ENCODE data around the gene FLAD1.

FLAD1 gene

DNA sequence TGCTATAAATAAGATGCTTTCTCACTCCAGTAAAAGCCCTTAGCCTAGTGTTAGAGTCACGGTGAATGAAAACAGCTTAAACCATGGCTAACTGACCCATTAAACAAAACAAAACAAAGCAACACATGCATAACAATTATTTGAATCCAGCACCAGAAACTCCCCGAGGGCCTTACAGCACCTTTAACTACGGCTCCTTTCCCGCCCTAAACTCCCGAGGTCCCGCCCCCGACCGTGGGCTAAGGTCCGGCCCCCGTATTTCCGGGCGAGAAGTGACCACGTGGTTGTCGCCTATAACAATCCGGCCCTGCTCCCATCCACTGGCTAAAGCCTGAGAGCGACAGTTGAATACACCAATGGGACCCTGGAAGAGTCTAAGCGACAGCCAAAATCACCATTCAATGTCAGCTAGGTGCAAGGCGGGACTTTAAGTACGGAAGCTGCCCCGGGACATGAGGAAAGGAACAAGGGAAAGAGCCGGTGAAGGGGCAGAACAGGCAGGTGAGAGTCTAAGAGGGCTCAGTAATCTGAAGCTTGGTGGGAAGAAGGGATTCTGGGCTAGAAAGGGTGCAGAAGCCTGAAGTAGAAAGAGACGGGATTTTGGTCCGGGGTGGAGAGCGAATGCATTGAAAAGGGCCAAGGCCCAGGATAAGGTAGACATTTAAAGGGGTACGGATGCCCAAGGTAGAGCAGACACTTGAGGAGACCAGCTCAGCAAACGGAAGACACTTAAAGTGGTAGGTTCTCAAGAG is at the start of gene FLAD1:
TSS of gene FLAD1 (plus strand) at position 448 of the 752 bp plus-strand sequence. CDS start 351 bp downstream, outside the sequence.
- peak; percentile 100 for DNase-seq

DNA sequence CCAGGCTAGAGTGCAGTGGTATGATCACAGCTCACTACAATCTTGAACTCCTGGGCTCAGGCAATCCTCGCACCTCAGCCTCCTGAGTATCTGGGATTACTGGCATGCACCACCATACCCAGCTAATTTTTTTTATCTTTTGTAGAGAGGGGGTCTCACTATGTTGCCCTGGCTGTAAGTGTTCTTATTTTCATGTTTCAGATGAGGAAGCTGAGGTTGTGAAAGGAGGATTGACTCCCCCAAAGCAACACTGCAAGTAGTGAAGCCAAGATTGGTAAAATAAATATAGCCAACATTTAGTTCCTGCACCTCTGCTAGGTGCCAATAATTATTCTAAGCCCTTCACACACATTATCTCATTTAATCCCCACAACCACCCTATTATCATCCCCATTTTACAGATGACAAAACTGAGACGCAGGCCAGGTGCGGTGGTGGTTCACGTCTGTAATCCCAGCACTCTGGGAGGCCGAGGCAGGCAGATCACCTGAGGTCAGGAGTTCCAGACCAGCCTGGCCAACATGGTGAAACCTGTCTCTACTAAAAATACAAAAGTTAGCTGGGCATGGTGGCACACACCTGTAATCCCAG is 48.7 kb upstream of the FLAD1 start:
- DNase-seq = no peak

DNA sequence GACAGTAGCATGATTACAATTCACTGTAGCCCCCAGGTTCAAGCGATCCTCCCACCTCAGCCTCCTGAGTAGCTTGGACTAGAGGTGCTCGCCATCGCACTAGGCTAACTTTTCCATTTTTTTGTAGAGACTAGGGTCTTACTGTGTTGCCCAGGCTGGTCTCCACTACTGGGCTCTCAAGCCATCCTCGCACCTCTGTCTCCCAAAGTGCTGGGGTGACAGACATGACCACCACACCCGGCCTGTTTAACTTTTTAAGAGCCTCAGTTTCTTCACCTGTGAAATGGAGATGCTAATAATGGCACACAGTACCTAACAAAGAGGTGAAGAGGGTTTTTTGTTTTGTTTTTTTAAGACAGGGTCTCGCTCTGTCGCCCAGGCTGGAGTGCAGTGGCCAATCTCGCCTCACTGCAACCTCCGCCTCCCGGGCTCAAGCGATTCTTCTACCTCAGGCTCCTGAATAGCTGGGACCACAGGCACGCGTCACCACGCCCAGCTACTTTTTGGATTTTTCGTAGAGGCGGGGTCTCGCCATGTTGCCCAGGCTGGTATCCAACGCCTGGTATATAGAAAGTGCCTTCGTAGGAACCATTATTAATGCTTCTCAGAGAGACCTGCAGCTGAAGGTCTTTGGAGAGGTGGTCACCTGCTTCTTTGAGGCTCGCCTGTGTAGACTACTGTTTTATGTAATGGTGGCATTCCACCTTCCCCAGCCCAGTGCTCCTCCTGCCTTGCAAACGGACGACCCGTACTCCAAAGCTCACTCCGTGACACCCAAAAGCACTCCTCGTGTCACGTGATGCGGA is 47.2 kb upstream of the FLAD1 start:
- DNase-seq = no peak

DNA sequence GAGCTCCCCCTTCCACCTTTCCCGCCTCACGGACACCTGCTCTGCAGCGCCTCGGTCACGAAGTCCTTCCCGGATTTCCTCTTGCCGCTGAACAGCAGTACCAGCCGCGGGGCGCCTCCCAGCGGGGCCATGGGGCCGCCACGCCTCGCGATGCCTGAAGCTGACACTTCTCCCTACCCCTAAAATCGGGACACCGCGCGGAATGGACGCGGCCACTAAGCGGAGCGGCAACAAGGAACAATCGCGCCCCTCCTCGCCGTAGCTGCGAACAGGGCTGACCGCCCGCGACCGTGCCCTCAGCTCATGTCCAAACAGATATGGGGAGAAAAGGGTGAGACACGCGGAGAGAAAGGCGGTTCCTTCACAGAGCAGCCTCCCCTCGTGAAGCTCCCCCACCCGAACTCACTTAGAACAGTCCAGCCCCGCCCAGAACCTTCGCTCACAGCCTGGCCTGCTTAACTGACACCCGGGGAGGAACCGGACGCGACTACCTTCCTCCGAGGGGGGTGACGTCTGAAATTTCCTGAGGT is 46.5 kb upstream of the FLAD1 start, which contains the start of gene PMVK:
TSS of gene PMVK (minus strand) at position 165 of the 530 bp plus-strand sequence. CDS start at position 131, 34 bp downstream.
- peak; percentile 98 for DNase-seq

DNA sequence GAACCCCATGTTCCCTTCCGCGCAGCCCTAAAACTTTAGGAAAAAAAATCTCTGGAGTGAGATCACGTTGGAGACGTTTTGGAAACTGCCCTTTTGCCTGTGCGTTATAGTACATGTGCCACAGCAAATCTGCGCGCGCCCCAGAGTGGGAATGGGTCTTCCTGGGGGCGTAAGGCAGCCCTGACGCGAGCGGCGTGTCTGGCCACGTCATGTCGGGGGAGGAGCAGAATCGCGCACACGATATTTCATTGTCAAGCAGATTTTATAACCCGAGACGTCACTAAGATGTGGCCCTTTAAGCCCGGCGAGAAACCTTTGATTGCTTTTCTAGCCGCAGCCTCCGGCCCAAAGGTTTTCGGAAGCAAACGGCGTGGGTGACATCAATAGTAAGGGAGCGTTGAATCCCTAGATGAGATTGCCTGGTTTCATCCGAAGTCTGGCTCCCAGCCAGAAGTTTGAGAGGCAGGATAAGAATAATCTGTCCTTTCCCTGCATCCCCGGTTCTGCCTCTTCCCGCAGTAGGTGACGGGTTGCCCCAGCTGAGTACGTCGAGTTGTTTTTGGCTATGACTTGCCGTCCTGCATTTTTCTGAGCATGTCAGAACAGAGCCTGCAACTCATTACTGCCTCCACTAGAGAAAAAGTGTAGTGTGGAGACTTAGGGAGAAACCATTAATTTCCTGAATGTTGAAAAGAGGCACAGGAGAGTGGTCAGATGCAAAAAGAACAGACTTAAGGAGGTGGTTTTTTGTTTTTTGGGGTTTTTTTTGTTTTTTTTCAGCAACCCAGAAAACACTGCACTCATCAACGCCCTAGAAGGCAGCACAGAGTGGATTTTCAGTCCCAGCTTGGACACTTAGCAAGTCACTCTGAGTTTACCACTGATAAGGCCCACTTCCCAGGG is 45.8 kb upstream of the FLAD1 start:
- peak; percentile 91 for DNase-seq

DNA sequence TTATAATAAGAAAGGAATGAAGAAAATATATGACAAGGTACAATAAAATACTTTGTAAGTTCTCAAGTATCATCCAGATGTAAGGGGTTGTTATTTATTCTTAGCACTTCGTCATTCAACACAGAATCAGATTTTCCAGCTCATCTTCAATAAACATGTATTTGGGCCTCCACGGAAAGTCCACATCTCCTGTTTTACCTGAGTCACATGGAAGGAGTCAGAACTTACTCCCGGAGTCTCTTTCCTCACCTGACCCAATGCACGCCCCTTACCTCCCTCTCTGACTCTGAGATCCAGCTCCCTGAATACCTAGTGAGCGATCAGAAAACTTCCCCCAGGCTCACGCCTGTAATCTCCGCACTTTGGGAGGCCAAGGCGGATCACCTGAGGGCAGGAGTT is 45.2 kb upstream of the FLAD1 start:
- DNase-seq = no peak

DNA sequence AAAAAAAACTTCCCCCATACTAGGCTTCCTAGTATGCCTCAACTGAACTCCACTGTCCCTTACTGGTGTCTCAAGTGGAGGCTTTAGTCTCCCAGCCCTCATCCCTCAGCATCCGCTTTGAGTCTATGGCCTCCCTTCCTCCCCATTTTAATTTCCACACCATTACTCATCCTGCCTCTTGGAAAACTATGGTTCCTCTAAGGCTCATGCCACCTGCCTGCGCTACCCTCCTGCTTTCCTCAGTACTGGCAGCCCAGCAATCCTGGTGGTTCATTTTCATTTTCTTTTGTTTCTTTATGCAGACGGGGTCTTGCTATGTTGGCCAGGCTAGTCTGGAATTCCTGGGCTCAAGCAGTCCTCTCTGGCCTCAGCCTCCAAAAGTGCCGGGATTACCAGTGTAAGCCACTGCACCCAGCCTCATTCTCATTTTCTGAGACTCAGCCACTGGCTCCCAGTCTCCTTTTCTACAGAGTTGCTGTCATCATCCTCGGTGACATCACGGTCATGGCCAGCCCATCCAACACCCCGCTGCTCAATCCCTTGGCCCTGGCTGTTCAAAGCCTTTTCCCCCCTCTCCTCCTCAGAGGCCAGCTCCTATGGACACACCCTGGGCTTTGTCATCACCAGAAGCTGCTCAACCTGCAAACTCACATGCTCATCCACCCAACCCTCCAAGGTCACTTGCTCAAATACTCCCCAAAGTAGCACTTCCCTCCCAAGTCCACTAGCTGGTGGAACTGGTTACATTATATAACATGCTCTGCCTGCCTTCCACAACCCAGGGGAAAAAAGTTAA is 44.3 kb upstream of the FLAD1 start:
- no peak for DNase-seq

DNA sequence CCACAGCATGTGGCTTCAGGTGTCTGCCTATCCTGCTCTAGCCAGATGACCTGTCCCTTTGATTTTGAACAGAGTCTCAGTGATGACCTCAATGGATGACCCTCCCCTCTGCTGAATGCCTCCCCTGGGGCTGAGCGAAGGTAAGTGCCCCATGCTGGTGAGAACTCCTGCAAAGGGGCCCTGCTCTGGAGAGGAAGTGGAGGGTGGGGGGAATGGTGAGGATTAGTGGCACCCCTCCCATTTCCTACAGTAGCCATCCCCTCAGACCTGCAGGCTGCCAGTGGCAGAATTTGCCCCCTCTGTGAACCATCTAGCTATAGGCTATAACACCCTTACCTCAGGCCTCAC is 43.0 kb upstream of the FLAD1 start:
- DNase-seq = no peak

DNA sequence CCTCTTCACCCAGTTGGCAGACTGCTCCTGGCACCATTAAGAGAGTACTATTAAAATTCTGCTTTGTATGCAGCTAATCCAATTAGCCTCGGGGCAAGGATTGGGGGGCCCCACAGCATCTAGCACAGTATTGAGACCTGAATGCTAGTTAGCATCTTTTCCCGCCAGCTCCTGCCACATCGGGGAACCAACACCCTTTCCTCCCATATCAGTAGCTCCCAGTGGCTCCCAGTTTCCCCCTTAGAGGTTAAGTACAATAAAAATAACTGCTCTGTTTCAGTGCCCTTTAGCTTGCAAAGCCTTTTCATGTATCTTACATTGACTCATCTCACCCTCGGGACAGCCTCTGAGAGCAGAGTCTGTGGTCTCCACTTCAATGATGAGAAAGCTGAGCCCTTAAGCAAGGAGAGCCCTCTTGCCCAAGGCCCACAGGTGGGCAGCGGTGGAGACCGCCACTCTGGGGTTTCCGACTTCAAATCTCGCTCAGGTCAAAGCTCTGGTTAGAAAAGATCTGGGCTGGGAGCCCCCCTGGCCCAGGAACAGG is 42.4 kb upstream of the FLAD1 start:
- DNase-seq = no peak

DNA sequence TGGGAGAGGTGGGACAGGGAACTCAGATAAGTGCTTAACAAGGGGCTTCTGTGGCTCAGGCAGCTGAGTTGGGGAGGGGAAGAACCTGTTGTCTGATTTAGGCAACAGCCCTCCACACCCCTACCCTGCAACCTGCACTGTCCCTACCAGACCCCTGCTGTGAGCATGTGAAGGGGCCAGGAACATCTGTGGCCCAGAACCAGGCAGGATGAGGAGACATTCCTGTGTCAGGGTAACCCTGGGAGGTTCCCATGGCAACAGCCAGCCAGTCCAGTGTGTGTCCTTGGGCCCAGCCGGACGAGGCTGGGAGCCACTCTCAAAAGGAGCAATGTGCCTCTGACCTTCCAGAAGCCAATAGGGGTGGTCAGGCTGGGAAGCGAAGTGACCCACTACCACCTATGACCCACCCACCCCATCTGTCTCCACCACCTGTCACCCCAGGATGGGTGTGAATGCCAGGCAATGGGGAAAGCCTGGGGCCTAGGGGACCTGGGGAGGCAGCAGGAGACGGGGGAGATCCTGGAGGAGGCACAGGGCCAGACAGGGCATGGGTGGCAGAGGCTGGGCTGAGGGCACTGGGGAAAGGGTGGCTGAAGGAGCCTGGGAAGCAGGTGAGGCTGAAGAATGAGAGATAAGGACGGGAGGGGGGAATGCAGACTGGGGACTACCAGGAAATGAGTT is 41.7 kb upstream of the FLAD1 start:
- DNase-seq = no peak

DNA sequence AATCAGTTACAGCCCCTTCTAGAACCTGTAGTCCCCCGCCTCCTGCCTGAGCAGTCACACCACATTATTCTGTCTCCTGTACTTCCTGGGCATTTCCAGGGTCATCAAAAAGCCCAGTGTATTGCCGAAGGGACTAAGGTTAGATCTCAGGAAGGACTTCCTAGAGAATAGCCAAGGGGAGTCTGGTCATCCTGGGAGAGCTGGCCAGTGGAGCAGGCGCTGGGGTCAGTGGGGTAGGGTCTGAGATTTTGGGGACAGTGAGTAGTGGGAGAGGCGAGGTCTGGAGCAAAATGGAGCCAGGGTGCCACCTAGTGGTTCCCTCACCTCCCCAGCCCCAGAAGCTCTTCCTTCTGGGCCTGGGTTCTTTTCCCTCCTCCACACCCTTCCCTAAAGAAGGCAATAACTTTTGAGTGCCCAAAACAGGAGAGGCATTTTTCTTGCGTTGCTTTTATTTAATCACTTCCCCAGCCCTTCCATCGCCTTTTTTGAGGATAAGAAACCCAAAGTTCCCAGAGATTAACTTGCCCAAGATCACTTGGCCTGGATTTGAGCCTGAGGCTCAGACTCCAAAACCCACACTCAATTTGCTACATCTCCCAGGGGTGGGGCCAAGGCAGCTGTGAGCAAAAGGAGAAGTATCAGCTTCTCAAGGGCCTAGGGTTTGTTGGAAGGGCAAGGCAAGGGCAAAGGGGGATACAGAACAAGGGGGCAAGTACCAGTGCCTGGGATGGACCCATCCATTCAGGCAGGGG is 39.3 kb upstream of the FLAD1 start:
- no peak for DNase-seq

DNA sequence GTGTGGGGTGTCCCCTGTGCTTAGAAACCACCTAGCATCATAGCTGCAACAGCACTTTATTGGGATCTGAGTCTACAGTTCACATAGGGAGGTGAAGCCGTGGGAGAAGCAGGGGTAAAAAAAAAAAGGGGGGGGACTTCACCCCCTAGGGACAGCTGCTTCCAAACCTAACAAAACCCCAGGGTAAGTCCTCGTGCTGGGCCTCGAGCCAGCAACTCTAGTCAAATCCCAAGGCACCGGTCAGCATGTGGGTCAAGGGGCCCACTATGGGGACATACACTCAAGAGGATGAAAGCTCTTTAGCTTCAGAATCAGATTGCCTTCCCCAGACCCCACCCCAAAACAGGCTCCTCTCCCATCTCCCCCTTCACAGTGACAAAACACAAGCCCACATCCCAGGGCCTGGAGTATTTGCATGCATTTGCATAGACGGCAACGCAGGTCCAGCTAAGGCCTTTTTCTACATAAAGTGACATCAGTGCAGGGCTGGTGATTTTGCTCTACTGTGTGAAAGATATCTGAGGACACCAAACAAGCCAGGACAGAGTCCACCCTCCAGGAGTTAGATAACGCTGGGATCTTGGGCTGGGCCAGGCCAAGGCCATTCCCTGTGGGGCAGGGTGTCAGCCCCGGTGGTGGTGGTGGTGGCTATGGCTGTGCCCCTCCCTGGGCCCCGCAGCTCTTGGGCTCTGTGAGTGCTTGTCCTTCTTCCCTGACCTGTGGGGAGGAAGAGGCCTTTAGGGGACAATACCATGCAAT is 38.6 kb upstream of the FLAD1 start:
- DNase-seq = no peak

DNA sequence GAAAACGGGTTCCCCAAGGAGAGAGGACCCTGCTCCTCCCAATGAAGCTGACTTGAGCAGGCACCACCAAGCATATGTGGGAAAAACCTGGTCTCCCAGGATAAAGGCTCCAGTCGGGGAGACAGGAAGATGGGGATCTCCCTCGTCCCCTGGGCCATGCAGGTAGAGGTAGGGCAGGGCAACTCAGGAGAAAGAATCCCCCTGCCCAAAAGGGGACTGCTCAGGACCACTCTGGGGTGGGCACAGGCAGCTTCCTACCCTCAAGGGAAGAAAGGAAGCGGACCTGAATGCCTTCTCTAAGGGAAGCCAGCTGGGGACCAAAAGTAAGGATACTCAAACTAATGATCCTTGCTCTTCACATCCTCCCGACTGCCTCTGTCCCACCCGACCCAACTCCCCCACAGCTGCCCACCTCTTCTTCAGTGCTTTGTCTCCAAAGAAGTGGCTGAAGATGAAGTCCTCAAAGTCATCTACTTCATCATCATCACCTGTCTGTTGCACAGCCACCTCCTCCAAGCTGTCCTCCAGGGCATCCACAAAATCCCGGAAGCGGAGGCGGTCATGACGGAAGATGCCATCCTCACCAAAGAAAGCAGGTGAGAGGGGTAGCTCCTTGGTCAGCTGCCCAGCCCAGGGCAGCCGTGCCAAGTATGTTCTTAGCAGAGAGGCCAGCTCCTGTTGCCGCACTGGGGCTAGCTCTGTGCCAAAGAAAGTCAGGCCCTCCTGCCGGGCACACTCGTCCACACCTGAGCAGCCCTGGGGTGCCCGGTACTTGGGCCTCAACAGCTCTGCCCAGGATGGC is 37.8 kb upstream of the FLAD1 start:
- no peak for DNase-seq

DNA sequence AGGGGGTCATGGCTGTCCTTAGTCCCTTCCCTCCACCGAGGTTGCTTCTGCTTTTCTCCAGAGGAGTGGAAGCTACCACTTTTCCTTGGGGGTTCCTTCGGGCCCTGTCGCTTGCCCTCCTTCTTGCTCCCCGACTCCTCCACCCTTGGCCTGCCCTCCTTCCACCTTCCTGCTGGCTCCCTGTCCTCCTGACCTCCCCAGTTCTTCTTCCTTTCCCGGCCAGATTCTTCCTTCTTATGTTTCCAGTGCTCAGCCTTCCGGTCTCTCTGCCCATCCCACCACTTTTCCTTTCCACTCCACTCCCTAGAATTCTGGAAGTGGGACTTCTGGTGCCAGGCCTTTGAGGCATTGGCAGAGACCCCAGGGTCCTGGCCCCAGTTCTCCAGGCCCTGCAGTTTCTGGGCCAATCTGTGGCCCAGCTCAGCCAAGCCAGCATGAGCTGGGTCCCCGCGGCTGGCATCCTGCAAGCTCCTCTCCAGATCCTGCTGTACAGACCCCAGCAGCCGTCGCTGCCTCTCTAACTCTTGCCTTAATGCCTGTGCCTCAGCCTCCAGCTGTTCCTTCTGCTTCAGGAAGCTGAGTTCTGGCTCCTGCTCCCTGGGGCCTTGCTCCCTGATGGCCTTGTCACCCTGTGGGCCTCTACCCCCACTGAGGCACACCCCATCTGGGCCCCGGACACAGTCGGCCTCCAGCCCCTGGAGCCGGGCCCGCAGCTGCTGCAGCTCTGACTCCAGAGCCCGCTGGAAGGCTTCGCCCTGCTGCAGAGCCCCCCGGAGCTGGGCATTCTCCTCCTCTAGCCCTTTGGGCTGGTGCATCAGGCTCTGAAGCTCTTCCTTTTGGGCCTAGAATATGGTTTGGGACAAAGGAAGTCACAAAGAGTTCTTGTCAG is 36.9 kb upstream of the FLAD1 start:
- DNase-seq = no peak

DNA sequence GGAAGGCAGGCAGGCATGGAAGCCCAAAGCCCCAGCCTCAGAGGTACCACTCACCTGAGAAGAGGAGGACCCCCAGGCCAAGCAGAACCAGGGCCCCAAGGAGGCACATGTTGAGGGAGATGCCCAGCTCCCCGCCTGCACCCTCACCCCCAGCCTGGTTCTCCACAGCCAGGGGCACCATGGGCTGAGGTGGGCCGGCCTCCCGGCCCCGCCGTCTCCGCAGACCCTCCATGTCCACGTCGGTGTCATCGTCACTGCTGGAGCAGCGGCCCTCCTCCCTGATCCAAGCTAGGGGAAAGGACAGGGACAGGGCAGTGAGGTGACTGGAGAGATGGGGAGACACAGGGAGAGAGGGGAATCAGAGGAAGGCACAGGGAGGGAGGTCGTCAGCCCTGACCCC is 35.1 kb upstream of the FLAD1 start:
- no peak for DNase-seq

DNA sequence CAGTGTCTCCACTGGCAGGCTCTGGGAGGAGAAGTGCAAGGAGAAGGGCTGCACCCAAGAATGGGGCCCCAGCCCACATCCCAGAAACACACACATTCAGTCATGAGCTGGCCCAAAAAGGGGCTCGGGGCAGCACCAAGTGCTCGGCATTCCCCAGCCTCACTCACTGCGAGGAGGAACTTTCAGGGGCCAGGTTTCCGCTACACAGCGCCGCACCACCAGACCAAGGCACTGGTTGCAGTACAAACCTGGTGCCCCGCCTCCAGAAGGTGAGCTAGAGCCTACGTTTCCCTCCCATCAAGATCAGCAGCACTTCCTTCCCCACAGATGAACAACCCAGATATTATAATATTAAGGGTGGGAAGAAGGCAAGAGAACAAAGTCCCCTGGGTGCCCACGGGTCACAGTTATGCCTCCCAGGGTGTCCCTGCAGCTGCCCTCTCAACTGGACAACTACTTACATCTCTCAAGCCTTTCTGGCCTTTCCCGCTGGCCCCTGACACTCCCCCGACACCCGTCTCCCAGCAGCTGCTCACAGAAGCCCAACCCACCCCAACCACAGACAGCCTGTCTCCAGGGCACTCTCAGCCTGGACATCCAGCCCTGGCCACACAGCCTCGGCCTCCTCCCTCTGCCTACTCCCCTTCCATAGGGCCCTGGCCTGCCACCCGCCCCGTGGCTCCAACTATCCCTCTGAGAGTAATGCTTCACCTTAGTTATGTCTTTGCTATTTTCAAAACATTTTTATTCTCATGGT is 31.1 kb upstream of the FLAD1 start:
- DNase-seq = no peak

DNA sequence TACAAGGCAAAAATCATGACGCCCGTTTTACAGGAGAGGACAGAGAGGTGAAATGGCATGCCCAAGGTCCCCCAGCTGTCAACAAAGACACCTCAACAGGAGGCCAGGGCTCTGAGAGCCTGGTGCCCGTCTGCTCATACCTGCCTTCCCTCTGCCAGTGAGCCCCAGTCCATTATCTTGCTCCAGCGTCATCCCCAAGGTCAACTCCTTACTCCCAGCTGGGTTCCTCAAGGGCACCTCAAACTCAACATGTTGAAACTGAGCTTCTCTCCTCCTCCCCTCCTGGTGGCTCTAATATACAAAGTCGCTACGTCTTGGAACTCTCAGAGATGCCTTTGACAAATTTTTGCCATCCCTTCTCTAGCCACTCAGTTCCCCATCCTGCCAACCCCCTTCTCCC is 30.5 kb upstream of the FLAD1 start:
- no peak for DNase-seq
